Activated CD4-positive, alpha-beta T cell treated with anti-CD3 and anti-CD28 coated beads for 36 hours (primary cell): ENCODE data around the gene FABP3. TPM values are rescaled to one million over a fixed set of nuclear protein-coding genes. Genes with fewer than 3 reads are reported as not detected.

Source experiments
- total RNA-seq, 2 experiments: library from RNA; stranded (reverse); gene quantifications; one replicate each; pipeline ENCODE4 v1.2.3, GENCODE V29; 2021

The FABP3 gene
- total RNA-seq, 2 experiments from 2014 or later: not detected

Other genes with a start within 250 kb of the FABP3 start
- not detected for gene NKAIN1, start 133.2 kb downstream of the FABP3 start, total RNA-seq
- 100 to 1,000 TPM; 101 to 111 TPM for gene SNRNP40, start 76.3 kb downstream of the FABP3 start, total RNA-seq
- 10 to 100 TPM; 23.9 to 28.8 TPM for gene ZCCHC17, start 76.0 kb downstream of the FABP3 start, total RNA-seq
- under 1 TPM in 1 of 2 experiments, not detected in 1; 0.14 TPM for gene SERINC2, start 40.1 kb upstream of the FABP3 start, total RNA-seq
- not detected for gene TINAGL1, start 203.4 kb upstream of the FABP3 start, total RNA-seq
- gene HCRTR1, start 244.6 kb upstream of the FABP3 start, total RNA-seq: not detected